Pulmonary artery endothelial cell (primary cell): Measurements from ENCODE around the gene ADGRF4. TPM values are rescaled to one million over a fixed set of nuclear protein-coding genes. Genes with fewer than 3 reads are reported as not detected.

Experiments used
- DNase-seq: peaks from one replicate; pipeline ENCODE4 v3.0.0-alpha.2; 2011; ENCODE audit warnings: low read depth, low spot score
- total RNA-seq: library from RNA; depleted of rRNA; stranded (reverse); fragments of >200 nt; gene quantifications from 2 replicates; pipeline ENCODE4 v1.2.3, GENCODE V29; 2014

Gene ADGRF4
- total RNA-seq, 1 donor from 2014 or later: not detected

GRCh38 chr6:47681201-47681990 lies 17.0 kb upstream of the ADGRF4 start:
- DNase-seq: no peak

DNA sequence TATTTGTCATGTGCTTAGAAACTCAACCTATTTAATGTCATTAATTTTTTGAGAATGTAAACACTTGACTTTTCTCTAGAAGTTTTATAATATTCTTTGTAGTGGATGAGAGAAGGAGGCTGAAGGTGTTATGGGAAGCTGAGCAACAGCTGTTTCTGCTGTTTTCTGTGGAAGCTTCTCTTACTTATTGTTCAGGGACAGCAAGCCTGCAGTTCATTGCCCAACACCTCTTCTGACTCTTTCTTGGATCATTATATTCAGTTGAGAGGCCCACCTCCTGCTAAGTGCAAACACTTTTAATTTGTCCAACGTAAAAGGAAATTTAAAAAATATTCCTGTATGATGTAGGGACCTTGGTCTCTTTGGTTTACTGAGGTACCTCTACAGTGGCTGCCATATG lies 12.0 kb upstream of the ADGRF4 start:
- DNase-seq: no peak

- DNase-seq: no peak
Observed at GRCh38 chr6:47687432-47687831, 10.9 kb upstream of the ADGRF4 start.

DNA sequence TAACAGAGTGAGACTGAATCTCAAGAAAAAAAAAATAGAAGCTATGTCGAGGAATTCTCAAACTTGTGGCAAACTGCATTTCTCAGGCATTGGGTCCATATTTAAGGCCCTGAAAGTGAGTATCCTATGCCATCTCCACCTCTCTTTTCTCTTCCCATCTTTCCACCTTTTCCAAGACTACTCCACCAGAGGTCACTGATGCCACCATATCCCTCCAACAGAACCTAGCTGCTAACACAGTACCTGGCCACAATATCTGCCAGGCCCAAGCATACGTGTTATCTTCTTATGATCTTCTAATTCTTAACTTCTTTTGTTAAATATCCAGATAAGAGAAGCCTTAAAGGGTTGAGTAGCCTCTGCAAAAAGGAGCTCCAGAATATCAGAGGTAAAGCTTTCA lies 8.2 kb upstream of the ADGRF4 start:
- DNase-seq: no peak

DNA sequence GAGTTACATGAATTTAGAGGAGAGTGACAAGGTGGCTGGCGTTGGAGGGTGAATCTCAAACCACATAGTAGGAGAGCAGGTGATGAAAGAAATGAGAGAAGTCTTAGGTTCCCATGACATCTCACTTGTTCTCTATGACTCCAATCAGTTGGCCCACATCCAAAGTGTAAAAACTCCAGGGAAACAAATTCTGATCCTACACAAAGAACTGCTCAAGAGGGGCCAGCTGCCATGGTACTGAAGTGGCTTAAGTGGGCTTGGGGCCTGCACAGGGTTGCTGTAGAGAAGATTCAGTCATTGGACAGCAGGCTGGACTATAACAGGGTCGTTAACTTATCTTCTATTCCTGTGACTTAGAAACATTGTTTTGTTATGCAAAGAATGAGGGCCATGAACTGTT lies 7.6 kb upstream of the ADGRF4 start:
- no peak for DNase-seq

GRCh38 chr6:47697925-47698324 lies 455 bp upstream of the ADGRF4 start:
- DNase-seq: no peak

- no peak for DNase-seq
Observed at GRCh38 chr6:47700053-47700452, 1.7 kb downstream of the ADGRF4 start.

DNA sequence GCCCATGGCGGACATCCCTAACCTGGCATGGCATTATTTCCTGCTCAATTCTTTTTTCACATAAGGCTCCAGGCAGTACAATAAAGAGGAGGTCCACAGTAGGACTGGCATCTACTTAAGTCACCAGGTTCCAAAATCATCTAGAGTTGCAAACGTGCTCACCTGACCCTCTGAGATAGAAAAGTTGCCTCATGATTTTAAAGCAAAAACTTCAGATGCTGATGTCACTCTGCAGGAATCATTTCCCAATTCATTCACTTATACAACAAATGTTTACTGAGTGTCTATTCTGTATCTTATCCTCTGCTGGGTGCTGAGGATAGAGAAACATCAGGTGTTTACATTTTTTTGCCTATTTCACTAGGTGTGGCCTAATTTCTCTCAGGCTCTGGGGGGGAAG lies 2.2 kb downstream of the ADGRF4 start:
- no peak for DNase-seq

DNA sequence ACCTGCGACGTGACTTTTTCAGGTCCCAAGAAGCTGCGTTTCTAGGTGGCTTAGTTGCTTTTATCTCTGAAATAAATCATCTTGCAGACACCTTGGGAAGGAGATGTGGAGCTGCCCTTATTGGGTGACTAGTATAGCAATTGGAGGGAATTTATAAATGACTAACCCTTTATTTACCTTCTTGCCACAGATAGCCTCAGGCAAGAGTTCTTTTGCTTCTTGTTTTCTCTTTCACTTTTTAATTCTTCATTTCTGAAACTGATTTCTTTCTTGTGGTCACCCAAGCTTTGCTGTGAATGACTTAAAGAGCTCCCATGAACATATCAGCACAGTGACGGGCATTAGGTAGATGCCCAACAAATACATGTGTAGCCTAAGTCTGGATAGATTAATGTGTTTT lies 3.0 kb downstream of the ADGRF4 start:
- DNase-seq: no peak

DNA sequence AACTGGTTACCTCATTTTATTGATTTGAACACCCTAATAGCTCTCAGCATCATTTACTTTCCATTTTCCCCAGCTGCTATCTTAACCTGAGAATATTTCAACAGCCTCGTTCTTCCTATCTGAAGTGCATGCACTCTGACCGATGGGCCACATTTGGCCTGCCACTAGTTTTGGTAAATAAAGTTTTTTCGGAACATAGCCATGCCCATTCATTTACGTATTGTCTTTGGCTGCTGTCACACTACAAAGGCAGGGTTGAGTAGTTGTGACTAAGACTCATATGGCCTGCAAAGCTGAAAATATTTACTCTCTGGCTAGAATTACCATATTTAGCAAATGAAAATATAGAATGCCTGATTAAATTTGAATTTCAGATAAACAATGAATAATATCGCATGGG lies 10.8 kb downstream of the ADGRF4 start:
- DNase-seq: no peak

- no peak for DNase-seq
Observed at GRCh38 chr6:47710295-47710694, 11.9 kb downstream of the ADGRF4 start.

DNA sequence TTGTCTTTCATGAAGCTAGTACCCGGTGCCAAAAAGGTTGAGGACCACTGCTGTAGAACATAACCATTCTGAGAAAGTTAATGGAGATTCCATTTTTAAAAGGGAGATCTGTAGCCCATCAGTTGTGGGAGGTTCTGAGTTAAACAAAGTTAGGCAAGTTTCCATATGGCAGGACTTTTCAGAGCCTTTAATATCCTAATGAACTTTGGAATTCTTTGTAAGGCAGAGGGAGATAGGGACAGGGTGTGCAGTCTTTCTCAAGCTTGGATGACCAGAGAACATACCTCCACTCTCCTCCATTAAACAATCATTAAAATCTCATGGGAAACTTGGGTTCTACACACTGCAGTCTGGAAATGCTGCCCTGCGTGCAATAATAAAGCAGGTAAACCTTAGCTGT lies 14.8 kb downstream of the ADGRF4 start:
- DNase-seq: no peak

DNA sequence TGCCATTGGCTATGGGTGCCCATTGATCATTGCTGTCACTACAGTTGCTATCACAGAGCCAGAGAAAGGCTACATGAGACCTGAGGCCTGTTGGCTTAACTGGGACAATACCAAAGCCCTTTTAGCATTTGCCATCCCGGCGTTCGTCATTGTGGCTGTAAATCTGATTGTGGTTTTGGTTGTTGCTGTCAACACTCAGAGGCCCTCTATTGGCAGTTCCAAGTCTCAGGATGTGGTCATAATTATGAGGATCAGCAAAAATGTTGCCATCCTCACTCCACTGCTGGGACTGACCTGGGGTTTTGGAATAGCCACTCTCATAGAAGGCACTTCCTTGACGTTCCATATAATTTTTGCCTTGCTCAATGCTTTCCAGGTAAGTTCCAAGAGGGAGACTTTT lies 16.4 kb downstream of the ADGRF4 start:
- no peak for DNase-seq

GRCh38 chr6:47715782-47716181 lies 17.4 kb downstream of the ADGRF4 start:
- DNase-seq: no peak

GRCh38 chr6:47716207-47716606 lies 17.8 kb downstream of the ADGRF4 start:
- no peak for DNase-seq

DNA sequence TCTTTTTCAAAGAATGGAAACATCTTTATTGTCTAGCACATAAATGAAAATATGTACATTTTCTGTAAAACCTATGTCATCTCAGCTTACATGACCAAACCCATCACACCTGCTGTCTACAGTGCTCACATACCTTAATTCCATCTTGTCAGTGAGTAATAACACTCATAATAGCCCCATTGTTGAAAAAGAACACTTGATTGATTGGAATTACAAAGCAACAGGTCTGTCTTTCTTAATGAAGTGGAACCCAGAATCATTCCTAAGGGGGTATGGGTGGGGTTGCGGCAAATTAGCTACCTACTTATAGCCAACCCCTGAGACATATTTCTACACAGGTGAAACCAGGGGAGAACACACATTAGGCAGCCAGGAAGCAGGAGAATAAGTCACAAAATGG lies 20.2 kb downstream of the ADGRF4 start:
- no peak for DNase-seq

DNA sequence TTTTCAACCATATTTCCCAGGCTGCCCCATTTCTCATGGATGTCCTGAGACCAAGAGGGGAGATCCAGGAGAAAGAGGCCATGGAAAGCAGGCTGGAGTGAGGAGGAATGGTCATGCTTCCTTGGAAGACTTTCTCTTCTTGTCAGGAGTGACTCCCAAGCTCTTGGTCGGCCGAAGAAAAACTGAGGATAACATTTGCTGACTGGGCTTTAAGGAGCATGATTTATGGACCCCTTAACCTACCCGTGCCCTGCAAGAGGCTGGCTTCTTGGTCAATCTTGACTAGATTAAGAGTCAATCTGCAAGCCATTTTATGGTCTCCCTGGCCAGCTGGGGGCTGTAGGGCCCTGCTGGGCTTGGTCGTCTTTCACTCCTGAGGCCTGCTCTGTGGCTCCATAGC lies 22.8 kb downstream of the ADGRF4 start:
- no peak for DNase-seq

- no peak for DNase-seq
Observed at GRCh38 chr6:47722194-47722593, 23.8 kb downstream of the ADGRF4 start.

DNA sequence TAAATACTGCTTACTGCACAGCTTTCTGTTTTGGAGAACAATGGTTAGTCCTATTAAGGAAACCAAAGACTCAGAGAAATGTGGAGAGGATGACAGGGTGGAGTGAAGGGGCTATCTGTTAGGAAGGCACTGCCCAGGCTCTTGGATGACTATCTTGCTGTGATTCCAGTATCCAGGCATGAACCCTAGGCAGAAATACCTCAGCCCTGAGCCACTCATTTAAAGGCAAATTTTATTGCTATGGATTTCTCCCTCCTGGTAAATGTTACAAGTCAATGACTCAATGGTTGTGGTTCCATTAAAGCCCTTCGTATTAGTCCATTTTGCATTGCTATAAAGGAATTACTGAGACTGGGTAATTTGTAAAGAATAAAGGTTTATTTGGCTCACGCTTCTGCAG lies 25.9 kb downstream of the ADGRF4 start:
- no peak for DNase-seq

- no peak for DNase-seq
Observed at GRCh38 chr6:47727391-47727790, 29.0 kb downstream of the ADGRF4 start.

DNA sequence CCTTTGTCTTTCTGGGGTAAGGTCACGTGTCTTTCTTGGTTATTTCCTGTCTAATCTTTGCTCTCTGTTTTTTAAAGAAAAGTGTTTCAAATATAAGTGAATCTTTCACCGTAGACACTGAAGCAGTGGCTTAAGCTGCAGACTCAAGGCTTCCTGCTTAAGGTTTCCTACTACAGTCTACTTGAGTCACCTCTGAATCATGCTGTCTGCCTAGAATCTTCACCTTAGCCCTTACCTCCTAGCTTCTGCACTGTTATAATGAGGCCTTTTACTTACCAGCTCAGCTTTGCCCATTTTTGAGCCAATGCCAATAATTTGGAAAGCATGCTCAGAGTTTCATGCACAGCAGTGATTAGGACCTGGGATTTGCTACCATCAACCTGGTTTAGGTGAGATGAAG lies 30.6 kb downstream of the ADGRF4 start:
- DNase-seq: no peak

DNA sequence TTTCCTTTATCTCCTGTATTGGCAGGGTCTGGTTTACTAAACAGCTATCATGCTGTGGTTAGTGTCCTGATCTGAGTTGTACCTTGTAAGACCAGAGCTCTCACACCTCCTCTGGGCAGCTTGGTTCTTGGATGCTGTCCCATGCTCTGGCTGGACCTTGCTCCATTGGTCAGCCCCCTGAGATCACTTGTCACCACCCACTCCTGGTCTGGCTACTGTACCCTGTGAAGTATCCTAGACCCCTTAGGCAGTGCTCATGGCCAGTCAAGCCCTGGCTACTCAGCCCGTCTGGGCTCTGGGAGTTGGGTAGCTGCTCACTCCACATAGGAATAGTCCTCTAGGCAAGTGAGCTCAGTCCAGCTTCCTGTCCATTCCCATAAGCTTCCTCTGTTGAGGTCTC lies 31.1 kb downstream of the ADGRF4 start:
- DNase-seq: no peak

- no peak for DNase-seq
Observed at GRCh38 chr6:47733879-47734558, 35.6 kb downstream of the ADGRF4 start.
